PFSK-1 (cell line): ENCODE measurements around the gene SART3.

Source experiments
- FOXP2 ChIP-seq: optimal IDR thresholded peaks from 2 replicates; pipeline ENCODE3; 2011; ENCODE audit warnings: borderline replicate concordance, control low read depth, inconsistent platforms; ENCODE audit not compliant: insufficient read depth; ENCODE audit errors: extremely low read length, extremely low read depth
- POLR2AphosphoS5 ChIP-seq: IDR thresholded peaks from 2 replicates; pipeline ENCODE4 v1.6.1; 2012; ENCODE audit warnings: low read depth, mild to moderate bottlenecking, control low read depth, low read length, moderate library complexity
- SIN3A ChIP-seq: IDR thresholded peaks from 2 replicates; pipeline ENCODE4 v1.6.1; 2012; ENCODE audit warnings: mild to moderate bottlenecking, low read length, moderate library complexity, borderline replicate concordance; ENCODE audit not compliant: insufficient read depth
- TAF1 ChIP-seq: IDR thresholded peaks from 2 replicates; pipeline ENCODE4 v1.6.1; 2012; ENCODE audit warnings: low read length, control low read depth, borderline replicate concordance; ENCODE audit not compliant: insufficient read depth
- TF ChIP-seq, protein P1 (sequence below), 2 experiments: IDR thresholded peaks; 2 replicates each; pipeline versions ENCODE4 v1.6.1 to v1.8.0; 2011 to 2012; ENCODE audit warnings: low read depth in 2 of 2, low read length in 2 of 2, control low read depth in 1 of 2, inconsistent platforms in 1 of 2, mild to moderate bottlenecking in 1 of 2, moderate library complexity in 1 of 2; ENCODE audit not compliant: insufficient read depth in 1 of 2

The SART3 gene

GRCh38 chr12:108559007-108559655, 1.8 kb downstream of the SART3 start:
- TF ChIP-seq, protein P1, sequence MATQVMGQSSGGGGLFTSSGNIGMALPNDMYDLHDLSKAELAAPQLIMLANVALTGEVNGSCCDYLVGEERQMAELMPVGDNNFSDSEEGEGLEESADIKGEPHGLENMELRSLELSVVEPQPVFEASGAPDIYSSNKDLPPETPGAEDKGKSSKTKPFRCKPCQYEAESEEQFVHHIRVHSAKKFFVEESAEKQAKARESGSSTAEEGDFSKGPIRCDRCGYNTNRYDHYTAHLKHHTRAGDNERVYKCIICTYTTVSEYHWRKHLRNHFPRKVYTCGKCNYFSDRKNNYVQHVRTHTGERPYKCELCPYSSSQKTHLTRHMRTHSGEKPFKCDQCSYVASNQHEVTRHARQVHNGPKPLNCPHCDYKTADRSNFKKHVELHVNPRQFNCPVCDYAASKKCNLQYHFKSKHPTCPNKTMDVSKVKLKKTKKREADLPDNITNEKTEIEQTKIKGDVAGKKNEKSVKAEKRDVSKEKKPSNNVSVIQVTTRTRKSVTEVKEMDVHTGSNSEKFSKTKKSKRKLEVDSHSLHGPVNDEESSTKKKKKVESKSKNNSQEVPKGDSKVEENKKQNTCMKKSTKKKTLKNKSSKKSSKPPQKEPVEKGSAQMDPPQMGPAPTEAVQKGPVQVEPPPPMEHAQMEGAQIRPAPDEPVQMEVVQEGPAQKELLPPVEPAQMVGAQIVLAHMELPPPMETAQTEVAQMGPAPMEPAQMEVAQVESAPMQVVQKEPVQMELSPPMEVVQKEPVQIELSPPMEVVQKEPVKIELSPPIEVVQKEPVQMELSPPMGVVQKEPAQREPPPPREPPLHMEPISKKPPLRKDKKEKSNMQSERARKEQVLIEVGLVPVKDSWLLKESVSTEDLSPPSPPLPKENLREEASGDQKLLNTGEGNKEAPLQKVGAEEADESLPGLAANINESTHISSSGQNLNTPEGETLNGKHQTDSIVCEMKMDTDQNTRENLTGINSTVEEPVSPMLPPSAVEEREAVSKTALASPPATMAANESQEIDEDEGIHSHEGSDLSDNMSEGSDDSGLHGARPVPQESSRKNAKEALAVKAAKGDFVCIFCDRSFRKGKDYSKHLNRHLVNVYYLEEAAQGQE (IDR thresholded peaks at IDR 0.05; ENCODE audit: insufficient read depth in 1 of 2, low read depth in 2 of 2, low read length in 2 of 2) = no peak
- TF ChIP-seq FOXP2 (no peak), TAF1 (no peak)

DNA sequence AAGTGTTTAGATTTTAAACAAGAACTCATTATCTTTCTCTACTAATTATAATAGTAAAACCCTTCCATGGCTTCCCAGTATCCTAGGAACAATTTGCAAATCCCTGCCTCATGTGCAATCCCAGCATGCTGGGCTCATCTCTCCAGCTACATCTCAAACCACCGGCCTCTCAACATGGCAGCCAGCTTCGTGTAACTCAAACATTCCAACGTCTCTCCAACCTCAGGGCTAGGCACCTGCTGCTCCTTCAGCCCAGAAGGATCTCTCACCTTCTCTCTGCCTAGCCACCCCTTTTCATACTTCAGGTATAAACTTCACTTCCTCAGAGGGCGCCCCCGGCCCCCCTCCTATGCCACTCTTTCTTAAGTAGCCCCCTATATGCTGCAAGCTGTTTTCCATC, 7.2 kb downstream of the SART3 start:
- TF ChIP-seq SIN3A = no peak
- no peak for TF ChIP-seq FOXP2

DNA sequence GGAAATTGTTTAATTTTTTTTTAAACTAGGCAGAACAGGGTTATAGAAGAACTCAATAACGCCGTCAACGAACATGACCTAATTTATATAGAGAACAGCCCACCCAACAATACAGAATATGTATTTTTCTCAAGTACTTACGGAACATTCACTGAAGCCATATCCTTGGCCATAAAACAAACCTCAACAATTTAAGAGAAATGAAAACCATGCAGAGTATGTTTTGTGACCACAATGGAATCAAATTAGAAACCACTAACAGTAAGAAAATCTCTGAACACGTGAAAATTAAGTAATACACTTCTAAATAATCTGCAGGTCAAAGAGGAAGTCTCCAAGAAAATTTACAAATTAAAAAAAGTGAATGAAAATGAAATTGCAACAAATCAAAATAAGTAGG, 9.4 kb downstream of the SART3 start:
- no peak for TF ChIP-seq SIN3A
- no peak for TF ChIP-seq TAF1
- TF ChIP-seq, protein P1 (IDR thresholded peaks at IDR 0.05; ENCODE audit: insufficient read depth in 1 of 2, low read depth in 2 of 2, low read length in 2 of 2) = no peak
- no peak for TF ChIP-seq POLR2AphosphoS5
- no peak for TF ChIP-seq FOXP2

DNA sequence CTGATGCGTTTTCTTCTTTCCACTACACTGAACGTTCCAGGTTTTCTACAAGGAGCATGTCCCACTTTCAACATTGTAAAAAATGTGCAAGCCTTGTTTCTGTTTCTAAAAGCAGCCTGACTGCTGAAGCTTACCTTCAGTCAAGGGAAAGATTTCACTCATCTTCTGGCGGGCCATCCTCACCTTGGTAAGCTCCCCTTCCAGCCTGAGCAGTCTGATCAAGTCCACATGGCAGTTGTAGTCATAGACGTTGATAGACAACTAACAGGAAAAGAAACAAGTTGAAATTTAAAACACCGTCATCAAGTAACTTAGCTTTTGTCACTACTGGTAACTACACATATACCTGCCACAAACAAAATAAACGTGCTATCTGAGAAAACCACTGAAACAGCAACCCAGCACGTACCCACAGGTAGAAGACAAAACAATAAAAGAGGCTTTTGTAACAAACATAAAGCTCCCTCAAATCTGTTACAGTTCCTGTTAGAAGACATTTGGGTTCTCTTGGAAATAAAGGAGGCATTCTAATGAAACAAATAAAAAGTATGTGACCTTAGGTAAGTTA, 11.9 kb downstream of the SART3 start:
- TF ChIP-seq SIN3A (no peak), POLR2AphosphoS5 (no peak), TAF1 (no peak), FOXP2 (no peak)
- TF ChIP-seq, protein P1 (IDR thresholded peaks at IDR 0.05; ENCODE audit: insufficient read depth in 1 of 2, low read depth in 2 of 2, low read length in 2 of 2) = no peak

GRCh38 chr12:108547686-108548085, 13.3 kb downstream of the SART3 start:
- TF ChIP-seq POLR2AphosphoS5 (no peak), TAF1 (no peak), SIN3A (no peak), FOXP2 (no peak)
- TF ChIP-seq, protein P1 (IDR thresholded peaks at IDR 0.05; ENCODE audit: insufficient read depth in 1 of 2, low read depth in 2 of 2, low read length in 2 of 2) = no peak
